ENCODE data around the gene SRMS. TPM values are rescaled to one million over a fixed set of nuclear protein-coding genes. Genes with fewer than 3 reads are reported as not detected.

Gene SRMS
- total and polyA plus RNA-seq, 2 donors (not counting 1 experiment from before 2014, with no cell fraction given): 0.17 to 0.54 TPM

- no peaks in the 10 kb centered on the region for H3K27me3 ChIP-seq (replicated peaks in 1 of 4; ENCODE audit: control extremely low read depth in 1 of 4, control insufficient read depth in 3 of 4, insufficient read depth in 4 of 4, low read length in 3 of 4)
- DNase-seq (no peak), ATAC-seq (ENCODE audit: low read depth) (peak; percentile 2)
- peaks cover 0 to 9% (median 0%) of the 10 kb centered on the region in 3 donors for H3K9me3 ChIP-seq (ENCODE audit: control extremely low read depth in 1 of 3, control insufficient read depth in 2 of 3, insufficient read depth in 1 of 3, low read length in 2 of 3)
- peaks cover 11% of the 10 kb centered on the region for H3K79me2 ChIP-seq (ENCODE audit: control insufficient read depth, insufficient read depth, low read length)
- peaks cover 34 to 50% of the 10 kb centered on the region in 2 donors for H3K4me1 ChIP-seq (ENCODE audit: control insufficient read depth in 2 of 2, insufficient read depth in 2 of 2, low read length in 2 of 2)
- Mint-ChIP-seq H3K27me3 (no peaks in the 10 kb centered on the region), H3K4me3 (peak overlapping the region; percentile 88), H3K4me1 (peaks cover 29% of the 10 kb centered on the region), H3K9me3 (ENCODE audit: insufficient read depth) (no peaks in the 10 kb centered on the region), H3K27ac (peak overlapping the region; percentile 15)
- intact Hi-C loops (cut with micrococcal nuclease): loop anchor here (1.0 kb wide), 1 partner anchor 13 kb away; the partner anchor contains the start of gene FNDC11
- ChIA-PET CTCF (interaction anchor here (0.9 to 3.7 kb wide), 5 partner anchors 10 to 298 kb away, joined by 3 to 17 read pairs (median 3); partner anchors contain the start of genes PTK6 and TPD52L2), POLR2A (interaction anchor here (1.0 to 2.3 kb wide), 5 partner anchors 12 to 298 kb away, joined by 4 to 16 read pairs (median 5); partner anchors contain the start of genes FNDC11, PTK6 and TPD52L2)
- WGBS (ENCODE audit: insufficient coverage): 43% methylated on average over 11 of the region's 22 CpGs
- no peak overlapping the region for H3K9ac ChIP-seq (ENCODE audit: low read length)
- peak overlapping the region; percentile 87 for H3K4me2 ChIP-seq (replicated peaks; ENCODE audit: low read depth, low read length, poor library complexity, severe bottlenecking)
- TF ChIP-seq EZH2 (IDR thresholded peaks at IDR 0.05; ENCODE audit: borderline replicate concordance, insufficient read depth, low read depth, low read length, poor library complexity, severe bottlenecking): no peak
- no peak for TF ChIP-seq CTCF (IDR thresholded peaks at IDR 0.05)
- peak overlapping the region in 1 of 2 donors; percentile 65 for H3K27ac ChIP-seq (ENCODE audit: low read length in 2 of 2)
- H3K36me3 ChIP-seq (replicated peaks in 1 of 2; ENCODE audit: control extremely low read depth in 1 of 2, control insufficient read depth in 1 of 2, extremely low read depth in 1 of 2, insufficient read depth in 2 of 2, low read length in 1 of 2): peaks cover 0 to 40% of the 10 kb centered on the region in 2 experiments
- H4K20me1 ChIP-seq (ENCODE audit: control insufficient read depth, insufficient read depth, low read length, poor library complexity, severe bottlenecking): peaks cover 85% of the 10 kb centered on the region
- H2AFZ ChIP-seq (ENCODE audit: insufficient read depth, low read depth, low read length, poor library complexity, severe bottlenecking): no peak overlapping the region
- peak overlapping the region in 2 of 5 experiments; percentile 45 to 64 for H3K4me3 ChIP-seq (ENCODE audit: control extremely low read depth in 1 of 5, extremely low read depth in 1 of 5, insufficient read depth in 1 of 5, low read depth in 2 of 5, low read length in 4 of 5)
Measured at GRCh38 chr20:63567136-63567385, 19.5 kb upstream of the SRMS start.

DNA sequence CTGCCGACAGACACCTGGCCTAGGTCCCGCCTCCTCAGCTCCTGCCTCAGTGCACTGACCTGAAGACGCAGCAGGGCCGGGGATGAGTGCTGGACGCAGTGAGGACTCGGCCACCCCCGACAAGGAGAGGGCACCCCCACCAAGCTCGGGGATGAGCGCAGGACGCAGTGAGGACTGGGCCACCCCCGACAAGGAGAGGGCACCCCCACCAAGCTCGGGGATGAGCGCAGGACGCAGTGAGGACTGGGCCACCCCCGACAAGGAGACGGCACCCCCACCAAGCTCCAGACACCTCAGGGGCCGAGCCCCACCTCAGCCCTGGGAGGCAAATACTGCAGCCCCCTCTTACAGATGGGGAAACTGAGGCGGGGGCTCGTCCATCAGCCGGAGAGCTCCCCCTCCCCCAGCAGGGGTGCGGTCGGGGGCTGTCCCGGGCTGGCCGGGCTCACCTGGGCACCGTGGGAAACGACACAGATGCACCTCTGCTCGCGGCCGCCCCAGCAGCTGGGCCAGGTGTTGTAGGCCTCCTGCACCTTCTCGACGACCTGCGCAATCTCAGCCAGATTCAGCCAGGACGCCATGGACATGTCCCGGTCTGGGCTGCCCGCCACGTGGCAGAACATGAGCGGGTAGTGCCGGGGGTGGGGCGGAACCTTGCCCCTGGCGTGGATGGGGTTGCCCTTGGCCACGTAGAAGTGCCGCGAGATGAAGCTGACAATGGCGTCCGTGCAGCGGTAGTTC is 19.0 kb upstream of the SRMS start:
- TF ChIP-seq EZH2 (IDR thresholded peaks at IDR 0.05; ENCODE audit: borderline replicate concordance, insufficient read depth, low read depth, low read length, poor library complexity, severe bottlenecking): no peak
- TF ChIP-seq CTCF (IDR thresholded peaks at IDR 0.05): no peak
- H2AFZ ChIP-seq (ENCODE audit: insufficient read depth, low read depth, low read length, poor library complexity, severe bottlenecking): no peak overlapping the region
- no peak overlapping the region for H3K27ac ChIP-seq (ENCODE audit: low read length in 2 of 2)
- no peaks in the 10 kb centered on the region for H3K27me3 Mint-ChIP-seq
- no peak for ATAC-seq (ENCODE audit: low read depth)
- peaks cover 0 to 9% (median 0%) of the 10 kb centered on the region in 3 donors for H3K9me3 ChIP-seq (ENCODE audit: control extremely low read depth in 1 of 3, control insufficient read depth in 2 of 3, insufficient read depth in 1 of 3, low read length in 2 of 3)
- peak overlapping the region; percentile 87 for H3K4me2 ChIP-seq (replicated peaks; ENCODE audit: low read depth, low read length, poor library complexity, severe bottlenecking)
- peaks cover 85% of the 10 kb centered on the region for H4K20me1 ChIP-seq (ENCODE audit: control insufficient read depth, insufficient read depth, low read length, poor library complexity, severe bottlenecking)
- intact Hi-C loops (cut with micrococcal nuclease): loop anchor here (1.0 kb wide), 1 partner anchor 12 kb away; the partner anchor contains the start of gene FNDC11
- no peak overlapping the region for H3K27ac Mint-ChIP-seq
- peaks cover 7% of the 10 kb centered on the region for H3K79me2 ChIP-seq (ENCODE audit: control insufficient read depth, insufficient read depth, low read length)
- peaks cover 29% of the 10 kb centered on the region for H3K4me1 Mint-ChIP-seq
- no peak for DNase-seq
- peak overlapping the region in 1 of 5 experiments; percentile 64 for H3K4me3 ChIP-seq (ENCODE audit: control extremely low read depth in 1 of 5, extremely low read depth in 1 of 5, insufficient read depth in 1 of 5, low read depth in 2 of 5, low read length in 4 of 5)
- 84% methylated on average over 41 of the region's 46 CpGs for WGBS (ENCODE audit: insufficient coverage)
- H3K4me1 ChIP-seq (ENCODE audit: control insufficient read depth in 2 of 2, insufficient read depth in 2 of 2, low read length in 2 of 2): peaks cover 34 to 46% of the 10 kb centered on the region in 2 donors
- H3K4me3 Mint-ChIP-seq: peak overlapping the region; percentile 88
- ChIA-PET CTCF (interaction anchor here (0.6 to 3.7 kb wide), 4 partner anchors 10 to 472 kb away, joined by 3 to 17 read pairs (median 3); partner anchors contain the start of genes PTK6 and TPD52L2), POLR2A (interaction anchor here (0.6 to 2.3 kb wide), 5 partner anchors 12 to 119 kb away, joined by 4 to 16 read pairs (median 6); partner anchors contain the start of genes FNDC11 and PTK6)
- H3K9ac ChIP-seq (ENCODE audit: low read length): no peak overlapping the region
- H3K36me3 ChIP-seq (replicated peaks in 1 of 2; ENCODE audit: control extremely low read depth in 1 of 2, control insufficient read depth in 1 of 2, extremely low read depth in 1 of 2, insufficient read depth in 2 of 2, low read length in 1 of 2): peaks cover 0 to 40% of the 10 kb centered on the region in 2 experiments
- H3K9me3 Mint-ChIP-seq (ENCODE audit: insufficient read depth): no peaks in the 10 kb centered on the region
- no peaks in the 10 kb centered on the region for H3K27me3 ChIP-seq (replicated peaks in 1 of 4; ENCODE audit: control extremely low read depth in 1 of 4, control insufficient read depth in 3 of 4, insufficient read depth in 4 of 4, low read length in 3 of 4)
